Right ventricle myocardium superior (tissue), 1 donor: ENCODE data around the gene TRIM41. TPM values are rescaled to one million over a fixed set of nuclear protein-coding genes. Genes with fewer than 3 reads are reported as not detected.

Experiments used
- ATAC-seq: fragments of 200-7000 bp; cut with Tn5 transposase; one replicate; pipeline ENCODE4 v1.9.1; 2020; ENCODE audit warnings: mild to moderate bottlenecking; ENCODE audit not compliant: poor library complexity
- DNase-seq: peaks from one replicate; pipeline ENCODE4 v3.0.0-alpha.2; 2020
- intact Hi-C: fragments of 100-400 bp; cut with DNase I; formaldehyde crosslinking; loops from one replicate; pipeline ENCODE4 v1.11.2; 2022
- total RNA-seq: library from RNA; stranded (reverse); fragmentation: NEBNext Ultra II Directional; extraction: Animal tissue kit (Norgen Biotek cat#: 25700); gene quantifications from one replicate; pipeline ENCODE4 v1.2.1, GENCODE V29; 2021
- donor health status: DM: no; HTN: yes; CAD: no; lungs with severe emphysema.

TRIM41 gene
- total RNA-seq, 1 donor from 2014 or later = 20.7 TPM

DNA sequence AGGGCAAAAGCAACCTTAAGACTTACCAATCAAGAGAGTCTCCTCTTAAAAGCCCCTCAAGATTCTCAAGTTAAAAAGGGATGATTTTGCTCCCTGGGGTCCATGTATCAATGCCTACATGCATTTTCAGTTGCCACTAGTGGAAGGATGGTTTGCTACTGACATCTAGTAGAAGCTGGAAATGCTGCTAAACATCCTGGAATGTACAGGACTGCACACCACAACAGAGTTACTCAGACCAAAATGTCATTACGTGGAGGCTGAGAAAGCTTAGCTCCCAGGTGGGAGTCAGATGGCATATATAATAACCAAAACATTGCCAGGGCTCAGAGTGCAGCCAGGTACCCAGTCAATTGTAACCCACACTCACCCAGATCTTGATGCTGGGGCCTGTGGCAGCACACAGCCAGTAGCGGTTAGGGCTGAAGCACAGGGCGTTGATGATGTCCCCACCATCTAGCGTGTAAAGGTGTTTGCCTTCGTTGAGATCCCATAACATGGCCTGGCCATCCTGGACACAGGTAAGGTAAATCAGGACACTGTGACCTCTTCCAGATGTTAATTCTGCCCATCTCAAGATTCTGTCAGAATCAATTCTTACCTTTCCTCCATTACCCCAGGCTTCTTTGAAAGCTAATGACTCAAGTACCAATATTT lies 14.8 kb downstream of the TRIM41 start:
- ATAC-seq (no peak), DNase-seq (no peak)
- intact Hi-C loops = no loop called here

DNA sequence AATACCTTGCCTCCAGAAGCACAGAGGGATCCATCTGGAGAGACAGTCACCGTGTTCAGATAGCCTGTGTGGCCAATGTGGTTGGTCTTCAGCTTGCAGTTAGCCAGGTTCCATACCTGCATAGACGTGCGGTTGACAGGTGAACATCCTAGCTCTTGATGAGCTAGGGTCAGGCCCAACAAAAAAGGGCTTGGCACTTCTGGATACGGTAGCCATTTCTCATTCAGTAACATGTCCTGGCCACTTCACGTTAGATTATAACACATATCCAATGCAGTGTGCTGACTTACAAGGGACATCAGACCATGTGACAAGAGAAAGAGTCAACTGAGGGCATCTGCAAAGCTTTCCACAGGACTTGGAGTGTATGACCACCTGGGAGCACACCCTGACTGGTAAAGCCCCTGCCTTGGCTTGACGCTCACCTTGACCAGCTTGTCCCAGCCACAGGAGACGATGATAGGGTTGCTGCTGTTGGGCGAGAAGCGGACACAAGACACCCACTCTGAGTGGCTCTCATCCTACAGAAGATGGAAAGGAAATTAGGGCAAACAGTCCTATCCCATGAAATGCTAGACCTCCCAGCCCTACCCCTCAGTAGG lies 16.1 kb downstream of the TRIM41 start:
- intact Hi-C loops = no loop called here
- ATAC-seq = no peak

DNA sequence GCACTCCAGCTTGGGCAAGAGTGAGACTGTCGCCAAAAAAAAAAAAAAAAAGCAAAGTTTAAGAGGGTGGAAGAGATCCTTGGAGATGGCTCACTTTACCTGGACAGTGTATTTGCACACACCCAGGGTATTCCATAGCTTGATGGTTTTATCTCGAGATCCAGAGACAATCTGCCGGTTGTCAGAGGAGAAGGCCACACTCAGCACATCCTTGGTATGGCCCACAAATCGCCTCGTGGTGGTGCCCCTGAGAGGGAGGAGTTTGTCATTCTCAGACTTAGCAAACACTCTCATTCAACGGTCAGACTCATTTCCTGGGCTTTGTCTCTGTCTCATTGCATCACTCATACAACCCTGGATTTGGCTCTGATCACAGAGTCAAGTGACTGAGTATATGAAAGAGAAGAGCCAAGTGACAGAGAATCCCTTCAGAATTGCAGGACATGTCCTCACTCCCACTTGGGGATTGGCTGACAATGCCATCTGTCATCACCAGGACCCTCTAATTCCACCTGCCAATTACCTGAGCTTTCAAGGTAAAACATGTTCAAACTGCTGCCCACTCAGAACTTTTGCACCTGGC lies 18.4 kb downstream of the TRIM41 start:
- intact Hi-C loops = no loop called here
- no peak for ATAC-seq

More for the DNA sequence above, 16.1 kb downstream of the TRIM41 start:
- no peak for DNase-seq

DNA sequence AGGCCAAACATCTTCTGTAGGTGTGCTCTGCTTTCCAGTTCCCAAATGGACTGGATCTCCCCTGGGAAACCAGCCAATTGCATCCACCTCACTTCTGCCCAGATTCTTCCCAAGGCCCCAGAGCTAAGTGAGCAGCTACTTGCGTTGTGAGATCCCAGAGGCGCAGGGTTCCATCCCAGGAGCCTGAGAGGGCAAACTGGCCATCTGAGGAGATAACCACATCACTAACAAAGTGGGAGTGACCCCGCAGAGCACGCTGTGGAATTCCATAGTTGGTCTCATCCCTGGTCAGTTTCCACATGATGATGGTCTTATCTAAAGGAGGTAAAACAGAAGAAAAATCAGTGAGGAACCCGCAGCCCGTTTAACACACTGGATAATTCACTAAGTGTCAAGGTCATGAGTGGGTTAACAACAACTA lies 19.0 kb downstream of the TRIM41 start:
- intact Hi-C loops = loop anchor here (2.0 kb wide), 1 partner anchor 17 kb away; no protein-coding TSS in a partner anchor
- DNase-seq = no peak
- ATAC-seq = no peak

More for the DNA sequence above, 18.4 kb downstream of the TRIM41 start:
- no peak for DNase-seq

DNA sequence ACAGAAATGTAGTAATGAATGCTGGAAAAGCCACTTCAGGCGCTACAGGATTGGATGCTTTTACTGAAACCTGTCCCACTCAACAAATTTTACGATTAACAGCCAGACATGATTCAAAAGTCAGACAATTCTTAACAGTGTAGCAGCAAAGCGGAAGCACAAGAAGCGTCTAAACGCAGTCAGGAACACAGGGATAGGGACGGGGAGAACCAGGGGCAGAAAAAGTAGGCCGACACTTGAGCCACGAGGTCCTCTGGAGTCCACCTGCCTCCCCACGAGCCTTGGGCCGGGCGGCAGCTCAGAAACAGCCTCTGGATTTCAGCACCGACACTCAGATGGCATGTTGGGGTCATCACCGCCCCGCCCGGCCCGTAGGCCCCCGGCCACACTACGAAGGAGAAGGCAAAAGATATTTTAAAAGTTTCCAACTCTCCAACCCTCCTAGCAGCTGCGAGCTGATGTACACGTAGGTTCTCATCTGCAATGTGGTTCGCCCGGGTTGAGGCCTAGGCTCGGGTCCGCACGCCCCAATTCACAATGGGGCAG lies 20.0 kb downstream of the TRIM41 start:
- ATAC-seq (peak; percentile 0), DNase-seq (no peak)
- intact Hi-C loops = loop anchor here (2.0 kb wide), 1 partner anchor 18 kb away; no protein-coding TSS in a partner anchor

DNA sequence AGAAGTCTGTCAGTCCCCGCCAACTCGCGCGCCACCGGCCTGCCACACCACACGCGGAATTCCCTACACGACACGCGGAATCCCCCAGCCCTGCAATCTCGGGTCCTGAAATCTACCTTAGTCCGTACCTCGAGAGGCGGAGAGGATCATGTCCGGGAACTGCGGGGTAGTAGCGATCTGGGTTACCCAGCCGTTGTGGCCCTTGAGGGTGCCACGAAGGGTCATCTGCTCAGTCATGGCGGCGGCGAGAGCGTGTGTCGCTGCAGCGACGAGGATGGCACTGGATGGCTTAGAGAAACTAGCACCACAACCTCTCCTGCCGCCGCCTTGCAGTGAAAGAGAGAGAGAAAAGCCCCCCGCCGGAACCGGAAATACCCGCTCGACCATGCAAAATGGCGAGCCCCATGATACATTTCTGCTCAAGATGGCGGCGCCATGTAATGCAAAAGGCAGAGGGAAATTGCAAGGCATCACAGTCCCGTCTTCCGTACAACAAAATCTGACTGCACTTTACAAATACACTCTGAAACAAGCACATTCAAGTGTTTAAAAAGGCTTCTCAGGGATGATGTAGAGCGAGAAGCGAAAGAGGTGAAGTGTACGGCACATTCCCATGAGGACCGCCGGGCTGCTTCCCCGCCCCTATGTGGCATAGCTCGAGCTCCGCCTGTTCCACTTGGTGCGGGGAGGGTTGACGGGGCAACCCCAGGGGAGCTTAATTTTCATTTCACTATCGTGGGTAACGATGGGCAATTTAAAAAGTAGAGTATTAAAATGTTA lies 20.7 kb downstream of the TRIM41 start, which contains the start of gene RACK1:
TSS of gene RACK1 (minus strand) at position 343 of the 780 bp plus-strand sequence. CDS start at position 237, 106 bp downstream.
- ATAC-seq = peak; percentile 74
- intact Hi-C loops = loop anchor here (2.0 kb wide), 1 partner anchor 19 kb away; no protein-coding TSS in a partner anchor
- peak; percentile 93 for DNase-seq

DNA sequence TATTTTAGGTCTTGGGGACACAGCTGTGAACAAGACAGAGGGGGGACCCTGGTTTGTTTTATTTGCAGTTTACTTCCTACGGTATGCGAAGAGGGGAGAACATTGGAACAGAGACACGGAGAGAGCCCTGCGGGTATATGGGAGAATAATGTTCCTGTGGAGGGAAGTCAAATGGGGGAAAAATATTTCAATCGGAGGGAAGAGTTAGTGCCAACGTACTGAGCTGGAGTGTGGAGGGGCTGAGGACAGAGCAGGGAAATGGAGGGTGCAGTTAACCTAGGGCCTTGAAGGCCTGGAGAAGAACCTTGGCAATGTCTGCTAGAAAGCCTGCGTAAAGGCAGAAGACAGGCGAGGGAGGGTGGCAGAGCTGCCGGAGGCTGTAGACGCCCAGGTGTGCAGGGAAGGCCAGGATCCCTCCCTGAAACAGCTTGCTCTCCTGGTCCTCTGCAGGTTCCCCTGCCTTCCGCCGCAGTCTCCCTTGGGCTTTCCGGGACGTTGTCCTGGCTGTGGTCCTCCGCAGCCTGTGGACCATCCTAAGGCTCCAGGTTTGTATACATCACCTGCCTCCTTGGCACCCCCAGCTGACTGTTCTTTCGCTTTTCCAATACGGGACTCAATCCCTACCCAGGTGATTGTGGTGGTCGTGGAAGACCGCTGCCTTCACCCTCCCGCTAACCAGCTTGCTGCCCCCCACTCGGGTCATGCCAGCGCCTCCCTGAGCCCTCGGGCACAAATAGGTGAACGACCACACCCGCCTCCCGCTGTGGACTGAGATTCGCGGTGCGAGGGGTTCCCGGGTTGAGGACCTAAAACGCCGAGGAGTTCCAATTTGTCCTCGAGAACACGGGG lies 22.6 kb downstream of the TRIM41 start:
- no peak for ATAC-seq
- no peak for DNase-seq
- intact Hi-C loops = no loop called here

DNA sequence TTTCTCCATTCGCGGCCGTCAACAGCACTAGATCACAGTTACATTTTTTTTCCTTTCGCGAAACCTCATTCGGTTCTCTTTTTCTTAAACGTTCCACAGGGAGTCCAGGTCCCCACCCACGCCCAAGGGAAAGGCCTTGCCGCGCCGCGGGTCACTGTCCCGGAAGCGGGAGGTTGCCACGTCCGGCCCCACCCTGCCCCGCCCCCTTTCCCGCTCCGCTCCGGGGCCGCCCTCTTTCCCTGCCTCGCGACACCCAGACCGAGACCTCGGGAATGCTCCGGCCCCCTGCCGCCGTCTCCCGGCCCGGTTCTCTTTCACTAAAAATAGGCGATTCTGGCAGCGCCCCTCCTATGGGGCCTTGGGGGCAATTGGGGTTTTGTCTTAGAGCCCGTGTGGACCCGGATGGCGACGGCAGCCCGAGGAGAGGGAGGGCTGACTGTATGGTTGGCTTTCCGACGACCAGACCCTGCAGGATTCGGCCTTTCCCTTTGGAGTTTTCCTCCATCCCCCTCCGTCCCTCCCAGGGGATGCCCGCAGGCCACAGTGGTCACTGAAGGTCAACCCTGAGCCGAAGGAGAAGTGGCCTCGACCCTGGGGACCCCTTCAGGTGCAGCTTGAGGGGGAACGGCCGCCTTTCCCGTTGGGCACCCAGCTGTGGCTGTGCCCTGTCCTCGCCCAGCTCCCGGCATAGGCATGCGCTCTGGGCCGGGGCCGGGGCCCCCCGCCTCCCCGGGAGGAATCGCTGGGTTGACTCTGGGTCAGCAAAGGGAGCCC lies 23.4 kb downstream of the TRIM41 start:
- intact Hi-C loops = no loop called here
- DNase-seq = peak; percentile 95
- ATAC-seq = peak; percentile 86

DNA sequence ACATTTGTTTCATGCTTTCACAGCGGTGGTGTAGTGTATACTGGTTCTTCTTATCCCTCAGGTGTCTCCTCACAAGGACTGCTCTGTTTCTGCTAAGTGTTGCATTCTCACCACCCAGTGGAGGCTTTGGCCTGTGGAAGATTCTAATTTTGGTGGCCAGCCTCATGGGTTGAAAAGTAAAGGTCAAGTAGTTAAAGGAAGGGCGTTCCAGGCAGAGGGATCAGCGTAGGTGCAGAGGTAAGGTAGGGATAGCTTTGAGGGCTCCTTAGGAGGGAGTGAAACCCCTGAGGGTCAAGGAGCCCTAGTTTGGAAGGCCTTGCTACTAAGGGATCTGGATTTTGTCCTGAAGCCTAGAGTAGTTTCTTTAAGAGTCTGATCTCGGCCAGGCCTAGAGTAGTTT lies 25.2 kb downstream of the TRIM41 start:
- intact Hi-C loops = no loop called here
- no peak for DNase-seq
- no peak for ATAC-seq

DNA sequence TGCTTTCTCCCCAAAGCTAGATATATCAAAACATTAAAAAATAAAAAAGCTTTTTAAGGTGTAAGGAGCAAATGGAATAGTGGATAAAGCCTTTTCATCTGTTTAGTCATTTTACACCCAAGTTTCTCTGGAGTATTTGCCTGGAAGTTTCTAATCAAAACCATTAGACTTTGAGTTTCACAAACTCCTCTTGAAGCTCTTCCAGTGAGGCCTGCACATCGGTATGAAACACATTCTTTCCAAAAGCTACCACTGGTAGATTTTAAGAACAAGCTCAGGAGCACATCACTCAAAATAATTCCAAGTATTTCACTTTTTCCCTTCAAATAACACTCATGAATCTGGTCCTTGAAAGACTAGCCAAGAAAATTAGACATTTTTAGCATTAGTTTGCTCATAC lies 32.2 kb downstream of the TRIM41 start:
- ATAC-seq = no peak
- DNase-seq = no peak
- intact Hi-C loops = no loop called here

DNA sequence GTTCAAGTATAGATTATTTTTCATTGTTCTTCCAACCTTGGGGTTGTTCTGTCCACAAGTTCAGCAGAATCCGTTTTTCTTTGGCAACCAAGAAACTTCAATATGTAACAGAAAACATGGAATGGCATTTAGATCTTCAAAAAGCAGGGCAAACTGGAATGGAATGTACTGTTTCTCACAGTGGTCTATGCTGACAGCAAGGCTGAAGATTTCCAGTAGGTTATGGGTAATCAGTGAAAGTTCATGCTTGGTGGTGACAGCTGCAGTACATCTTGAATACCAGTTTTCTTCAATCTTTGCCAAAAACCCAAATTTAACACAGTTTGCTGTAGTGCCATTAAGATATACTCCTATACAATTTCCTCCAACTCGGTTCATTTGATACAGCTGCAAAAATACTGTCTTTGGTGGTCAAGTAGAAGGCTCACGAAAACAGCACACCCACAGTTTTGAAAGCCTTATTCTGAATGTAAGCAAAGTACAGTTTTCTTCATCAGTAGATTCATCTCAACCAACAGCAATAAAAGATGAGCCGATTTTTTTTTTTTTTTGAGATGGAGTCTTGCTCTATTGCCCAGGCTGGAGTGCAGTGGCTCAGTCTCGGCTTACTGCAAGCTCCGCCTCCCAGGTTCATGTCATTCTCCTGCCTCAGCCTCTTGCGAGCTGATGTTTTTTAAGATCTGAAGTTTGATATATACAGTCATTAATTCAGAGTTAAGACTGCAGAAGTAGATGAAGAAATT lies 32.9 kb downstream of the TRIM41 start:
- DNase-seq (no peak), ATAC-seq (no peak)
- intact Hi-C loops = no loop called here

DNA sequence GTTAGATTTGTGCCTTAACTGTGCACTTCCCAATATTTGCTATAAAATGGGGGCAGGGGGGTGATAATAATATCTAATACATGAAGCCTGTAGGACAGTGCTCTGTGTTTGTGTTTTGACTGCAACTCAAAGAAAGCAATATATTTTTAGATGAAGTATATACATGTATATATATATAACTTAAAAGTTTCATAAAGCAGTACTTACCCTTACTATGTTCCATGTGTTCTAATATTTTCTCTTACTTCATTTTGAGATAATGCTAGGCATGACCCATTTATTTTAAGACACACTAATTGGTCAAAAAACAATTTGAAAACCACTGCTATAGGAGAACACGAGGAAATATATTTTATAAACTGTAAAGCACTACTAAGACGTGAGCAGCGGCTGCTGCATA lies 35.5 kb downstream of the TRIM41 start:
- ATAC-seq (no peak), DNase-seq (no peak)
- intact Hi-C loops = no loop called here

DNA sequence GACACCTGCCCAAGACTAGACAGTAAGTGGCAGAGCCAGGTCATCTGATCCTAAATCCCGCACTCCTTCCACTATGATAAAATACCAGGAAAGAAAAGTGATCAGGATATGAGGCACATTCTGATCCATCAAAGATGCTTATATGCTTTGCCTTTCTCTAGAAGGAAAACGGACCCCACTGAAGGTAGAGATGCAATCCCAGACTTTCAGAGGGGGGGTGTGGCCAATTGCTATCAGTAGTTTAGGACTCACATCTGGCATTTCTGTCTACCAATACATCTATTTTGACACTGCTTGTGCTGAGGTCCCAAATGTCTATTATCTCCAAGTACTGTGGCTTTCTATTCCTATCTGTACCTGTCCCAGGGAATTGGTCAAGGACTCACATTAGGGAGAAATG lies 36.2 kb downstream of the TRIM41 start:
- intact Hi-C loops = no loop called here
- ATAC-seq = no peak
- no peak for DNase-seq

DNA sequence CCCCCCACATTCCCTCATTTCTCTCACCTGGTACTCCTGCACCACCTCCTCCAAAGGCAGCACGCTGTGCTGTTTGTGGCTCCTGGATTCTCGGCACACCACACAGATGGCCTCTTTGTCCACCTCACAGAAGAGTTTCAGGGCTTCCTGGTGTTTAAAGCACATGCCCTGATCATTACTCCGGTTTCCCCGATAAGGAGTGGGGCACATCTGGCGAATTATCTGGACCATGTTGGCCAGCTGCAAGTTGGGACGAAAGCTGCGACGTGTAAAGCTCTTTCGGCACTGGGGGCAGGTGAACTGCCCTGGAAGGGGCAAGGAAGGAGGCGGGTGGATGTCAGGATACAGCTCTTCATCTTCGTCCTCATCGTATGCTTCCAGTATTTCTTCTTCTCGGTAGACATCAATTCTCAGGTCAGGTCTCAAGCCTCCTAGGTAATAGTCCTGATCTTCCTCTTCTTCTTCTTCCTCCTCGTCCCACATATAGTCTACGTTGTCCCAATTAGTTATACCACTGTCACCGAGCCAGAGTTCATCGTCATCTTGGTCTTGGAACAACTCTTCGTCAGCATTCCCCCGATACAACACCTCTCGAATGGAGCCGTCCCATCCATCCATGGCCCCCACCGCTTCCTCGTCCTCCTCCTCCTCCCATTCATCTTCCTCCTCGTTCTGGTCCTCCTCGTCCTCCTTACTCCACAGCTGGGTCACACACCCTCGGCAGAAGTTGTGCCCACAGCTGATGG lies 37.1 kb downstream of the TRIM41 start:
- ATAC-seq = no peak
- intact Hi-C loops = no loop called here
- no peak for DNase-seq

DNA sequence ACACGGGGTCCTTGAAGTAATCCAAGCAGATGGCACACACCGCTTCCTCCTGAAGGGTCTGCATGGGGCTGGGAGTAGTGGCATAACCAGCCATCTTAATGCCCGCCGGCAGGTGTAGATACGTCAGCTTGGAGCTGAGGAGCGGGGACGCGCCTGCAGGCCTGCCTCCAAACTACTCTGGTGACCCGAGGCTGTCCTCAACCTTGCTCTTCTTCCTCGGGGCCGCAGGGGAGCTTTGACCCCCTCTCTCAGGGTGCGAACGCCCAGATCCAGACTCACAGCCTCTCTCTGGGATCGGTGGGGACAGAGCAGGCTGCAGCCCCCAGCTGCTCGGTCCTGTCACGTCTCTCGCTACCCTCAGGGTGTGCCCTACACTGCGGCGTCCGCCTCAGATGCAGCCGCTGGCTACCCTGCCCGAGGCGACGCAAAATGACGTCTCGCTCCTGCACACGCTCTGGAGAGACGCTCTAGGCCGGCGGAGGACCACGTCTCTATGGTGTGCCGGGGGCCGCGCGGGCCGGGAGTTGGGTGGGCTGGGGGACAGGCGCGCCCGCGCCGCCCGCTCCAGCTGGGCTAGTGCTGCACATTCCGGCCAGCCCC lies 37.7 kb downstream of the TRIM41 start, which contains the start of gene TRIM52:
TSS of gene TRIM52 (minus strand) at position 424 of the 600 bp plus-strand sequence. CDS start at position 94, 330 bp downstream.
- DNase-seq (peak; percentile 96), ATAC-seq (peak; percentile 93)
- intact Hi-C loops = no loop called here
